ENCODE measurements around the gene NR2C2. TPM values are rescaled to one million over a fixed set of nuclear protein-coding genes. Genes with fewer than 3 reads are reported as not detected.

NR2C2 gene
- total and polyA plus RNA-seq, 2 donors (not counting 1 experiment from before 2014, with no cell fraction given) = 22.8 to 96.9 TPM

- no peak for DNase-seq
- Histone ChIP-seq H3K9ac (ENCODE audit: low read length) (no peak overlapping the region), H3K27me3 (replicated peaks in 1 of 4; ENCODE audit: control extremely low read depth in 1 of 4, control insufficient read depth in 3 of 4, insufficient read depth in 4 of 4, low read length in 3 of 4) (peaks cover 0 to 3% (median 0%) of the 10 kb centered on the region in 4 experiments), H3K4me1 (ENCODE audit: control insufficient read depth in 2 of 2, insufficient read depth in 2 of 2, low read length in 2 of 2) (no peaks in the 10 kb centered on the region), H3K4me2 (replicated peaks; ENCODE audit: low read depth, low read length, poor library complexity, severe bottlenecking) (no peak overlapping the region), H2AFZ (ENCODE audit: insufficient read depth, low read depth, low read length, poor library complexity, severe bottlenecking) (no peak overlapping the region), H3K4me3 (ENCODE audit: control extremely low read depth in 1 of 5, extremely low read depth in 1 of 5, insufficient read depth in 1 of 5, low read depth in 2 of 5, low read length in 4 of 5) (no peak overlapping the region), H3K36me3 (replicated peaks in 1 of 2; ENCODE audit: control extremely low read depth in 1 of 2, control insufficient read depth in 1 of 2, extremely low read depth in 1 of 2, insufficient read depth in 2 of 2, low read length in 1 of 2) (no peaks in the 10 kb centered on the region), H3K9me3 (ENCODE audit: control extremely low read depth in 1 of 3, control insufficient read depth in 2 of 3, insufficient read depth in 1 of 3, low read length in 2 of 3) (peaks cover 0 to 17% (median 2%) of the 10 kb centered on the region in 3 donors), H4K20me1 (ENCODE audit: control insufficient read depth, insufficient read depth, low read length, poor library complexity, severe bottlenecking) (no peaks in the 10 kb centered on the region), H3K27ac (ENCODE audit: low read length in 2 of 2) (no peak overlapping the region), H3K79me2 (ENCODE audit: control insufficient read depth, insufficient read depth, low read length) (no peaks in the 10 kb centered on the region)
- H3K27ac Mint-ChIP-seq = no peak overlapping the region
- intact Hi-C loops (cut with micrococcal nuclease) = no loop called here
- no peaks in the 10 kb centered on the region for H3K4me1 Mint-ChIP-seq
- H3K27me3 Mint-ChIP-seq = peaks cover 22% of the 10 kb centered on the region
- TF ChIP-seq CTCF (IDR thresholded peaks at IDR 0.05) = no peak
- ChIA-PET POLR2A (no interaction called here), CTCF (interaction anchor here (1.5 kb wide), 1 partner anchor 14 kb away, joined by 3 read pairs; no protein-coding TSS in a partner anchor)
- no peak overlapping the region for H3K4me3 Mint-ChIP-seq
- no peak for ATAC-seq (ENCODE audit: low read depth)
- 71% methylated on average over 14 of the region's 18 CpGs for WGBS (ENCODE audit: insufficient coverage)
- H3K9me3 Mint-ChIP-seq (ENCODE audit: insufficient read depth) = peaks cover 7% of the 10 kb centered on the region
Observed at GRCh38 chr3:14907043-14907966, 40.1 kb upstream of the NR2C2 start.

DNA sequence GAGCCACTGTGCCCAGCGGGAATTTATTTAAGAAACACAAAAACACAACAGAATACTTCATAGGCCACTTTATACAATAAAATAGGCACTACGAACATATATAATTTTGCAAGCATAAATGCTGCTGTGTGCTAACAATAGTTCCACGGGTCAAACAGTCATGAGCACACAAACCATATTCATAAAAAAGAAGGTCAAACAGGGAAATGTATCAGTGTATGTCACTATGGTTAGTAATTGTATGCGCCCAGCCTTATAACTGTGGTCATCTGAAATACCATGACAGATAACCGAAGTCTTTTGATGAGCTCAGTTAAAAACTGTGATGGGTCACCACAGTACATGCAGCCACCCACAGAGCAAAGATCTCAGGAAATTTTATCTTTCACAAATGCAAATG is 38.1 kb upstream of the NR2C2 start:
- H2AFZ ChIP-seq (ENCODE audit: insufficient read depth, low read depth, low read length, poor library complexity, severe bottlenecking) = no peak overlapping the region
- 80% methylated on average over 1 of the region's 5 CpGs for WGBS (ENCODE audit: insufficient coverage)
- Mint-ChIP-seq H3K27ac (no peak overlapping the region), H3K27me3 (peaks cover 28% of the 10 kb centered on the region), H3K4me1 (no peaks in the 10 kb centered on the region), H3K9me3 (ENCODE audit: insufficient read depth) (peaks cover 7% of the 10 kb centered on the region), H3K4me3 (no peak overlapping the region)
- no peak overlapping the region for H3K4me3 ChIP-seq (ENCODE audit: control extremely low read depth in 1 of 5, extremely low read depth in 1 of 5, insufficient read depth in 1 of 5, low read depth in 2 of 5, low read length in 4 of 5)
- ATAC-seq (ENCODE audit: low read depth) (no peak), DNase-seq (no peak)
- TF ChIP-seq EZH2 (IDR thresholded peaks at IDR 0.05; ENCODE audit: borderline replicate concordance, insufficient read depth, low read depth, low read length, poor library complexity, severe bottlenecking) = no peak
- H3K9ac ChIP-seq (ENCODE audit: low read length) = no peak overlapping the region
- no peaks in the 10 kb centered on the region for H3K4me1 ChIP-seq (ENCODE audit: control insufficient read depth in 2 of 2, insufficient read depth in 2 of 2, low read length in 2 of 2)
- peaks cover 0 to 6% (median 0%) of the 10 kb centered on the region in 4 experiments for H3K27me3 ChIP-seq (replicated peaks in 1 of 4; ENCODE audit: control extremely low read depth in 1 of 4, control insufficient read depth in 3 of 4, insufficient read depth in 4 of 4, low read length in 3 of 4)
- CTCF ChIA-PET = no interaction called here
- no peaks in the 10 kb centered on the region for H3K79me2 ChIP-seq (ENCODE audit: control insufficient read depth, insufficient read depth, low read length)
- no peak overlapping the region for H3K4me2 ChIP-seq (replicated peaks; ENCODE audit: low read depth, low read length, poor library complexity, severe bottlenecking)
- intact Hi-C loops (cut with micrococcal nuclease) = no loop called here
- no peak overlapping the region for H3K27ac ChIP-seq (ENCODE audit: low read length in 2 of 2)
- peaks cover 0 to 17% (median 0%) of the 10 kb centered on the region in 3 donors for H3K9me3 ChIP-seq (ENCODE audit: control extremely low read depth in 1 of 3, control insufficient read depth in 2 of 3, insufficient read depth in 1 of 3, low read length in 2 of 3)
- no peaks in the 10 kb centered on the region for H3K36me3 ChIP-seq (replicated peaks in 1 of 2; ENCODE audit: control extremely low read depth in 1 of 2, control insufficient read depth in 1 of 2, extremely low read depth in 1 of 2, insufficient read depth in 2 of 2, low read length in 1 of 2)
- POLR2A ChIA-PET = no interaction called here
- H4K20me1 ChIP-seq (ENCODE audit: control insufficient read depth, insufficient read depth, low read length, poor library complexity, severe bottlenecking) = no peaks in the 10 kb centered on the region

All from B cell (primary cell).